Activated CD8-positive, alpha-beta memory T cell treated with anti-CD3 and anti-CD28 coated beads for 4 hours (primary cell): Measurements from ENCODE around the gene ACTG2.
"Not testable (repeated sequence)": the region's sequence is repeated elsewhere in the genome, so short reads cannot be mapped to it uniquely, and the experiment has no call there.

Experiments
- DNase-seq, 2 donors: peaks; one replicate each; pipeline ENCODE4 v3.0.0-alpha.2; 2020; ENCODE audit warnings: low read depth in 2 of 2

The ACTG2 gene

GRCh38 chr2:73937103-73937885 is 44.5 kb downstream of the ACTG2 start:
- DNase-seq: no peak

GRCh38 chr2:73937899-73938298 is 45.1 kb downstream of the ACTG2 start:
- DNase-seq: no peak

- no peak for DNase-seq
Measured at GRCh38 chr2:73938718-73939352, 46.0 kb downstream of the ACTG2 start.

GRCh38 chr2:73939419-73939818 is 46.6 kb downstream of the ACTG2 start:
- no peak for DNase-seq

GRCh38 chr2:73940066-73940465 is 47.3 kb downstream of the ACTG2 start:
- DNase-seq: not testable (repeated sequence)

- no peak for DNase-seq
Measured at GRCh38 chr2:73942664-73943063, 49.9 kb downstream of the ACTG2 start.

- DNase-seq: no peak
Measured at GRCh38 chr2:73944714-73945113, 51.9 kb downstream of the ACTG2 start.

- DNase-seq: no peak
Measured at GRCh38 chr2:73946215-73946614, 53.4 kb downstream of the ACTG2 start.

GRCh38 chr2:73946666-73947065 is 53.9 kb downstream of the ACTG2 start:
- DNase-seq: no peak

- no peak for DNase-seq
Measured at GRCh38 chr2:73947412-73948018, 54.7 kb downstream of the ACTG2 start.

GRCh38 chr2:73949802-73950201 is 57.0 kb downstream of the ACTG2 start:
- DNase-seq: no peak

- no peak for DNase-seq
Measured at GRCh38 chr2:73952499-73953446, 60.0 kb downstream of the ACTG2 start.

- DNase-seq: no peak
Measured at GRCh38 chr2:73956218-73956865, 63.5 kb downstream of the ACTG2 start.

- no peak for DNase-seq
Measured at GRCh38 chr2:73961274-73961673, 68.5 kb downstream of the ACTG2 start.

GRCh38 chr2:73961823-73962615 is 69.2 kb downstream of the ACTG2 start:
- DNase-seq: no peak

- no peak for DNase-seq
Measured at GRCh38 chr2:73962798-73963197, 70.0 kb downstream of the ACTG2 start.

- no peak for DNase-seq
Measured at GRCh38 chr2:73963385-73964120, 70.7 kb downstream of the ACTG2 start.

- no peak for DNase-seq
Measured at GRCh38 chr2:73964223-73964622, 71.4 kb downstream of the ACTG2 start.

GRCh38 chr2:73965053-73965452 is 72.2 kb downstream of the ACTG2 start:
- DNase-seq: no peak
